ENCODE data around the gene GRAMD1C.

Gene GRAMD1C

DNA sequence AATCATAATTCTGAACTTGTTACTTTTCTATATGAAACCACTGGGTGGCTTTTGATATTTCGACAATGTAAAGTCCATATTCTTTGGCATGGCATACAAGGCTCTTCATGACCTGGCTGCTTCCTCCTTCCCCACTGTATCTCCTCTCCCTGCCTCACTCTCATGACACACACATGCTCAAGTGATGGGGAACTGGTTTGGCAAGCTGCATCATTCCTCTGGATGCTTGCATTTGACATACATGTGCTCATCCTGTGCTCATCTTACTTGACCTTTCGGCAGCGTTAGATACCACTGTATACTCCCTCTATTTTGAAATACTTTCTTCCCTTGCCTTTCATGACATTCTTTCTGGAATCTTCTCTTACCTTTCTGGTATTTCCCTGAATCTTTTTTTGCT lies 57.4 kb downstream of the GRAMD1C start:
- Histone ChIP-seq H3K27ac (ENCODE audit: low read depth, low read length) (no peak overlapping the region), H3K9me3 (ENCODE audit: control insufficient read depth in 5 of 5, low read length in 5 of 5) (no peaks in the 10 kb centered on the region), H3K36me3 (ENCODE audit: control insufficient read depth in 5 of 5, insufficient read depth in 5 of 5, low read length in 5 of 5) (no peaks in the 10 kb centered on the region), H3K4me3 (ENCODE audit: low read depth in 1 of 5, low read length in 5 of 5) (no peak overlapping the region), H3K9ac (ENCODE audit: low read length in 5 of 5) (no peak overlapping the region), H3K4me1 (ENCODE audit: control insufficient read depth in 5 of 5, insufficient read depth in 5 of 5, low read length in 5 of 5) (peaks cover 0 to 5% (median 0%) of the 10 kb centered on the region in 5 donors), H3K27me3 (ENCODE audit: control insufficient read depth in 5 of 5, insufficient read depth in 4 of 5, low read length in 5 of 5) (no peaks in the 10 kb centered on the region)

DNA sequence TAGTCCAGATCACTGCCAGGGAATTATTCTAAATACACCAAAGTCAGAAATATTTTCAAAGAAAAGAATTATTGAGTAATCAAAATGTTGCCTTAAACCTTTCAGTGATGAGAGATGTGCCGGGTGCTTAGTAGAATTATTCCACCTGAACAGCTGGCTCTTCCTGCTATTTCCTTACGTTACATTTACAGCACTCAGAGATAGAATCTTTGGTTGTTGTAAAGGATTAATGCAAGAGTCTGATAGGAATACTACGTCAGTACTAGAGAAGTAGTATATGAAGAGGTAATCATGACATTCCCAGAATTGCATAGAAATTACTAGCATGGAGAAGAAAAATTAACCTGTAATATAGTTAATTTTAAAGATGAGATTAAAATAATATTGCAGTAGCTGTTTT lies 58.3 kb downstream of the GRAMD1C start:
- Histone ChIP-seq H3K4me1 (ENCODE audit: control insufficient read depth in 5 of 5, insufficient read depth in 5 of 5, low read length in 5 of 5) (peaks cover 0 to 5% (median 0%) of the 10 kb centered on the region in 5 donors), H3K4me3 (ENCODE audit: low read depth in 1 of 5, low read length in 5 of 5) (peak overlapping the region in 1 of 5 donors; percentile 46), H3K27ac (ENCODE audit: low read depth, low read length) (no peak overlapping the region), H3K36me3 (ENCODE audit: control insufficient read depth in 5 of 5, insufficient read depth in 5 of 5, low read length in 5 of 5) (no peaks in the 10 kb centered on the region), H3K9ac (ENCODE audit: low read length in 5 of 5) (peak overlapping the region in 1 of 5 donors; percentile 20), H3K27me3 (ENCODE audit: control insufficient read depth in 5 of 5, insufficient read depth in 4 of 5, low read length in 5 of 5) (no peaks in the 10 kb centered on the region), H3K9me3 (ENCODE audit: control insufficient read depth in 5 of 5, low read length in 5 of 5) (no peaks in the 10 kb centered on the region)

DNA sequence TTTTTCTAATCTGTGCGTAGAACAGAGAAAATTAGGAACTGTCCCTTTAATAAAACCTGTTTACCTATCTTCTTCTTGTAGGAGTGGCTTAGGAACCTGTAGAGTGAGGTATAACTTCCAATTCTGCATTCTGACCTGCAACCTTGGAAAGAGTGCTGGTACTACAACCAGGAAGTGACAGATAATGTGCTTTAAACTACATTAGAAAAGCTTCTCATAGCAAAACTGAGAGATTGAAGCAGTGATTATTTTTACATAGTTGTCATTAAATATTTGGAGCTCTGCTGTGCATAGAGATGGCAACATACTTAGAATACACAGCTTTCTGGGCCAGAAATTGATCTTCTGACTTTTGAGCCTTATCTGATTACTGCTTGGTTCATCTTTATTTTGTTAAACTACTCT lies 58.8 kb downstream of the GRAMD1C start:
- Histone ChIP-seq H3K27me3 (ENCODE audit: control insufficient read depth in 5 of 5, insufficient read depth in 4 of 5, low read length in 5 of 5) (no peaks in the 10 kb centered on the region), H3K9me3 (ENCODE audit: control insufficient read depth in 5 of 5, low read length in 5 of 5) (no peaks in the 10 kb centered on the region), H3K27ac (ENCODE audit: low read depth, low read length) (no peak overlapping the region), H3K9ac (ENCODE audit: low read length in 5 of 5) (peak overlapping the region in 1 of 5 donors; percentile 20), H3K36me3 (ENCODE audit: control insufficient read depth in 5 of 5, insufficient read depth in 5 of 5, low read length in 5 of 5) (no peaks in the 10 kb centered on the region), H3K4me1 (ENCODE audit: control insufficient read depth in 5 of 5, insufficient read depth in 5 of 5, low read length in 5 of 5) (peaks cover 0 to 5% (median 0%) of the 10 kb centered on the region in 5 donors), H3K4me3 (ENCODE audit: low read depth in 1 of 5, low read length in 5 of 5) (peak overlapping the region in 2 of 5 donors; percentile 6 to 46)

DNA sequence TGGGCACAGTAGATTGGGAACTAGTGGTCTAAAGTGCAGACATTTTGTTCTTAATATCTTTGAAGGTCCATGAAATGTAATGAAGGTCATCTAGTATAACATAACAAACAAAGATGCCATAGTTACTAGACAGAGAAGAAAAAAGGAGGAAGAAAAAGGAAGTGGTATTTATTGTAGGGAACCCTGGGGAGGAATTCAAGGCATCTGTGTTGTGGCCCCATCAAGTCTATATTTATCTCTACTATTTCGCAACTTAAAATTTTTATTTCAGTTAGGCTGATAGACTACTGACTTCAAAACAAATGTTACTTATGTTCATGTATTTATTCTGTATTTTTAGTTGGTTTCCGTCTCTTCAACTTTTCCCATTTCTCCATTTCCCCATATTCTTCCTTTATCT lies 60.3 kb downstream of the GRAMD1C start:
- no peak overlapping the region for H3K4me3 ChIP-seq (ENCODE audit: low read depth in 1 of 5, low read length in 5 of 5)

DNA sequence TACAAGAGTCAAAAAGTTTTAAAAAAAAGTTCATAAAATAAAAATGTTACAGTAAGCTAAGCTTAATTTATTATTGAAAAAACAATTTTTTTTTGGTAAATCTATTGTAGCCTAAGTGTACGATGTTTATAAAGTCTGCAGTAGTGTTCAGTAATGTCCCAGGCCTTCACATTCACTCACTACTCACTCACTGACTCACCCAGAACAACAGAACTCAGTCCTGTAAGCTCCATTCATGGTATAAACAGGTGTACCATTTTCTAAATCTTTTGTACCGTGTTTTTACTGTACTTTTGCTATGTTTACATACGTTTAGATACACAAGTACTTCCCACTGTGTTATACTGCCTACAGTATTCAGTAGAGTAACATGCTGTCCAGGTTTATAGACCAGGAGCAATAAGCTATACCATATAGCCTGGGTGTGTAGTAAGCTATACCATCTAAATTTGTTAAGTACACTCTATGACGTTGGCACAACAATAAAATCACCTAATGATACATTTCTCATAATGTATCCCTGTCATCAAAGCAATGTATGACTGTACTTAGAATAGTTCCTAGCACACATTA lies 68.1 kb downstream of the GRAMD1C start:
- Histone ChIP-seq H3K36me3 (ENCODE audit: control insufficient read depth in 5 of 5, insufficient read depth in 5 of 5, low read length in 5 of 5) (no peaks in the 10 kb centered on the region), H3K27me3 (ENCODE audit: control insufficient read depth in 5 of 5, insufficient read depth in 4 of 5, low read length in 5 of 5) (no peaks in the 10 kb centered on the region), H3K9me3 (ENCODE audit: control insufficient read depth in 5 of 5, low read length in 5 of 5) (no peaks in the 10 kb centered on the region), H3K4me3 (ENCODE audit: low read depth in 1 of 5, low read length in 5 of 5) (no peak overlapping the region), H3K4me1 (ENCODE audit: control insufficient read depth in 5 of 5, insufficient read depth in 5 of 5, low read length in 5 of 5) (no peaks in the 10 kb centered on the region), H3K27ac (ENCODE audit: low read depth, low read length) (no peak overlapping the region), H3K9ac (ENCODE audit: low read length in 5 of 5) (no peak overlapping the region)

More for the DNA sequence above, 60.3 kb downstream of the GRAMD1C start:
- H3K4me1 ChIP-seq (ENCODE audit: control insufficient read depth in 5 of 5, insufficient read depth in 5 of 5, low read length in 5 of 5): peaks cover 0 to 5% (median 0%) of the 10 kb centered on the region in 5 donors
- H3K27ac ChIP-seq (ENCODE audit: low read depth, low read length): no peak overlapping the region
- H3K27me3 ChIP-seq (ENCODE audit: control insufficient read depth in 5 of 5, insufficient read depth in 4 of 5, low read length in 5 of 5): no peaks in the 10 kb centered on the region
- H3K9me3 ChIP-seq (ENCODE audit: control insufficient read depth in 5 of 5, low read length in 5 of 5): no peaks in the 10 kb centered on the region
- H3K36me3 ChIP-seq (ENCODE audit: control insufficient read depth in 5 of 5, insufficient read depth in 5 of 5, low read length in 5 of 5): no peaks in the 10 kb centered on the region
- no peak overlapping the region for H3K9ac ChIP-seq (ENCODE audit: low read length in 5 of 5)

DNA sequence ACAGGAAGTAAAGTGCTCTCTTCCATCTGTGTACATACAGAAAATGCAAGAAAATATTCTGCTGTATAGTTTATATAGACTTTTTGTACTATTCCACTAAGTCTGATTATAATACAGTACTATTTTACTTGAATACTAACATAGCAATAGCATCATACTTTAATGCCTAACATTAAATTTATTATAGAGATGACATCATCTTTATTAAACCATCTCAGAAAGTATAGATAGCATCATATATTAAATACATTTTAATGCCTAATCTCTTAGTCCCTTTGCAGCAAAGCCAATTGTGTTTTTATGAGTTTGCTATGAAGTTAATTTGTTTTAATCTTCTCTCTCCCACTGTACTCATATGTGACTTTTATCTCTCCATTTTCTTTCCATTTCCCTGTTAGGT lies 69.5 kb downstream of the GRAMD1C start:
- no peaks in the 10 kb centered on the region for H3K36me3 ChIP-seq (ENCODE audit: control insufficient read depth in 5 of 5, insufficient read depth in 5 of 5, low read length in 5 of 5)
- no peak overlapping the region for H3K4me3 ChIP-seq (ENCODE audit: low read depth in 1 of 5, low read length in 5 of 5)

DNA sequence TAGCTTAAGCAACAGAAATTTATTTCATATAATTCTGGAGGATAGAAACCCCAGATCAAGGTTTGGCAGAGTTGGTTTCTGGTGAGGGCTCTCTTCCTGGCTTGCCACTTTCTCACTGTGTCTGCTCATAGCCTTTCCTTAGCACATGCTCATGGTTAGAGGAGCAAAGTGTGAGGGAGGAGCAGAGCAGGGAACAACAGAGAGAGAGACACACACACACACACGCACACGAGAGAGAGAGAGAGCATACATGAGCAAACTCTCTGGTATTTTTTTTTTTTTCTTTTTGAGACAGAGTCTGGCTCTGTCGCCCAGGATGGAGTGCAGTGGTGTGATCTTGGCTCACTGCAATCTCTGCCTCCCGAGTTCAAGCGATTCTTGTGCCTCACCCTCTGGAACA lies 72.4 kb downstream of the GRAMD1C start:
- no peaks in the 10 kb centered on the region for H3K9me3 ChIP-seq (ENCODE audit: control insufficient read depth in 5 of 5, low read length in 5 of 5)
- no peaks in the 10 kb centered on the region for H3K36me3 ChIP-seq (ENCODE audit: control insufficient read depth in 5 of 5, insufficient read depth in 5 of 5, low read length in 5 of 5)
- H3K4me3 ChIP-seq (ENCODE audit: low read depth in 1 of 5, low read length in 5 of 5): no peak overlapping the region
- H3K4me1 ChIP-seq (ENCODE audit: control insufficient read depth in 5 of 5, insufficient read depth in 5 of 5, low read length in 5 of 5): no peaks in the 10 kb centered on the region
- H3K27me3 ChIP-seq (ENCODE audit: control insufficient read depth in 5 of 5, insufficient read depth in 4 of 5, low read length in 5 of 5): no peaks in the 10 kb centered on the region
- no peak overlapping the region for H3K27ac ChIP-seq (ENCODE audit: low read depth, low read length)
- no peak overlapping the region for H3K9ac ChIP-seq (ENCODE audit: low read length in 5 of 5)

More for the DNA sequence above, 69.5 kb downstream of the GRAMD1C start:
- Histone ChIP-seq H3K27me3 (ENCODE audit: control insufficient read depth in 5 of 5, insufficient read depth in 4 of 5, low read length in 5 of 5) (no peaks in the 10 kb centered on the region), H3K9me3 (ENCODE audit: control insufficient read depth in 5 of 5, low read length in 5 of 5) (no peaks in the 10 kb centered on the region), H3K4me1 (ENCODE audit: control insufficient read depth in 5 of 5, insufficient read depth in 5 of 5, low read length in 5 of 5) (no peaks in the 10 kb centered on the region), H3K9ac (ENCODE audit: low read length in 5 of 5) (no peak overlapping the region), H3K27ac (ENCODE audit: low read depth, low read length) (no peak overlapping the region)

DNA sequence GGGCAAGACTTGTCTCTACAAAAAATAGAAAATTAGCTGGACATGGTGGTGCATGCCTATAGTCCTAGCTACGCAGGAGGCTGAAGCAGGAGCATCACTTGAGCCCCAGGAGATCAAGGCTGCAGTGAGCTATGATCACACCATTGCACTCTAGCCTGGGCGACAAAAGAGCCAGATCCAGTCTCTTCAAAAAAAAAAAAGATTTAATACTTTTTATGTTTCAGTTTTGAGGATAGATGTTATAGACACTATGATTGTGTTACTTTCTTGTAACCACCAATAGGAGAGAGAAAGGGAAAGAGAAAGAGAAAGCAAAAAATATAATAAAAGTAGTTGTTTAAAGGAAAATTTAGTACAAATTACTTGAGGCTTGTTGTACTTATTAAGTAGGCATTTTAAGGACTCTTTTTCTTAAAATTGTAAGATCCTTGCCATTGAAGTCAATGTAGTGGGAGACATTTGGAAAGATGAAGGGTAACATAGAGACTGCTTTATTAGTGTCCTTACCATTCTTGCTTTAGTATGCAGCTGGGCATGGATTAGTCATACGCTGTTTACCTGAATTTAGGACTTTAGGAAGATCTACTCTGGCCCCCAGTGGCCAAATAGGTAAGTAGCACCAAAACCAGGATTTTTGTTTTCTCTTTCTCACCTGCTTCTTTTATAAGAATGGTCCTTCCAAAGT lies 74.1 kb downstream of the GRAMD1C start:
- Histone ChIP-seq H3K9ac (ENCODE audit: low read length in 5 of 5) (no peak overlapping the region), H3K4me3 (ENCODE audit: low read depth in 1 of 5, low read length in 5 of 5) (no peak overlapping the region), H3K27ac (ENCODE audit: low read depth, low read length) (no peak overlapping the region), H3K9me3 (ENCODE audit: control insufficient read depth in 5 of 5, low read length in 5 of 5) (no peaks in the 10 kb centered on the region), H3K27me3 (ENCODE audit: control insufficient read depth in 5 of 5, insufficient read depth in 4 of 5, low read length in 5 of 5) (no peaks in the 10 kb centered on the region), H3K36me3 (ENCODE audit: control insufficient read depth in 5 of 5, insufficient read depth in 5 of 5, low read length in 5 of 5) (no peaks in the 10 kb centered on the region), H3K4me1 (ENCODE audit: control insufficient read depth in 5 of 5, insufficient read depth in 5 of 5, low read length in 5 of 5) (no peaks in the 10 kb centered on the region)

DNA sequence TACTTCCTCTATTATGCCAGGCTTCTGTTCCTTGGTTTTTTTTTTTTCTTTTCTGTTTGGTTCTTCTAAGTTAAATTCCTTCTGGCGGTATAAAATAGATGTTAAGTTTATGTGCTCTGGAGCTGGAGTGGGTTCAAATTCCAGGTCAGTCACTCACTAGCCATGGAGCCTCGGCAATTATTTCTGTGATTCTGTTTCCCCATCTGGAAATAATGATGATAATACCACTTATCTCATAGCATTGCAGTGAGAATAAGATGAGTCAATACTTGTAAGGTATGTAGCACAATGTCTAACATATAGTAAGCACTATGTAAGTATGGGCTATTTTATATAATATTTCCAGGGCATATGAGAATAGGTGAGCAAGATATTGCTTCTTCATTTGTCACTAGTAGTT lies 76.1 kb downstream of the GRAMD1C start:
- no peak overlapping the region for H3K27ac ChIP-seq (ENCODE audit: low read depth, low read length)
- H3K4me1 ChIP-seq (ENCODE audit: control insufficient read depth in 5 of 5, insufficient read depth in 5 of 5, low read length in 5 of 5): no peaks in the 10 kb centered on the region
- no peak overlapping the region for H3K4me3 ChIP-seq (ENCODE audit: low read depth in 1 of 5, low read length in 5 of 5)
- no peaks in the 10 kb centered on the region for H3K27me3 ChIP-seq (ENCODE audit: control insufficient read depth in 5 of 5, insufficient read depth in 4 of 5, low read length in 5 of 5)
- no peaks in the 10 kb centered on the region for H3K9me3 ChIP-seq (ENCODE audit: control insufficient read depth in 5 of 5, low read length in 5 of 5)
- H3K9ac ChIP-seq (ENCODE audit: low read length in 5 of 5): no peak overlapping the region
- no peaks in the 10 kb centered on the region for H3K36me3 ChIP-seq (ENCODE audit: control insufficient read depth in 5 of 5, insufficient read depth in 5 of 5, low read length in 5 of 5)

DNA sequence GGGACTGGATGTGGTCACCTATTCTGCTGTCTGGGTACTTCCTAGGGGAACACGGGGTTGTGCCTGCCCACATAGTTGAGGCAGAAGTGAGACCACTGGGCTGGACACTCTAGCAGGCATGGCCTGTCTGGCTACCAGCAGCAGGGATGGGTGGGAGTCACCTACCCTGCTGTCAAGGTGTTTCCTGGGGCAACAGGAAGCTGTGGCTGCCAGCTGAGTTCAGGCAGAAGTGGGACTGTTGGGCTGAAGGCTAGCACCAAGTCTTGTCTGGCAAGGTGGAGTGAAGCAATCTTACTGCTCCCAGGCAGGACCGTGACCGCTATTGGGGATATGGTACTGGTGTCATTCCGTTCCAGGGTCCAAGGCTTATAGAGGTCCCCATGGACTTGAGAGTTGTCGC lies 89.0 kb downstream of the GRAMD1C start:
- H3K9me3 ChIP-seq (ENCODE audit: control insufficient read depth in 5 of 5, low read length in 5 of 5): peaks cover 0 to 16% (median 12%) of the 10 kb centered on the region in 5 donors
- H3K27me3 ChIP-seq (ENCODE audit: control insufficient read depth in 5 of 5, insufficient read depth in 4 of 5, low read length in 5 of 5): no peaks in the 10 kb centered on the region
- H3K27ac ChIP-seq (ENCODE audit: low read depth, low read length): no peak overlapping the region
- H3K9ac ChIP-seq (ENCODE audit: low read length in 5 of 5): no peak overlapping the region
- no peaks in the 10 kb centered on the region for H3K36me3 ChIP-seq (ENCODE audit: control insufficient read depth in 5 of 5, insufficient read depth in 5 of 5, low read length in 5 of 5)
- no peak overlapping the region for H3K4me3 ChIP-seq (ENCODE audit: low read depth in 1 of 5, low read length in 5 of 5)
- H3K4me1 ChIP-seq (ENCODE audit: control insufficient read depth in 5 of 5, insufficient read depth in 5 of 5, low read length in 5 of 5): no peaks in the 10 kb centered on the region
